ENCODE measurements around the gene DCLK2.
A peak's percentile ranks its signal among the peaks of the same experiment; 100 is the strongest.

DCLK2 gene

GRCh38 chr4:150209140-150209829, 131.0 kb downstream of the DCLK2 start:
- no peak overlapping the region for H3K9ac ChIP-seq (ENCODE audit: low read length)

GRCh38 chr4:150211016-150211415, 132.8 kb downstream of the DCLK2 start:
- H3K79me2 ChIP-seq (ENCODE audit: low read length), result no peaks in the 10 kb centered on the region
- no peak overlapping the region for H3K9ac ChIP-seq (ENCODE audit: low read length)
- H3K27me3 ChIP-seq (ENCODE audit: low read depth, low read length), result no peaks in the 10 kb centered on the region
- H2AFZ ChIP-seq (ENCODE audit: low read depth, low read length), result no peak overlapping the region
- H3K27ac ChIP-seq (ENCODE audit: low read length), result no peak overlapping the region
- TF ChIP-seq CTCF (IDR thresholded peaks at IDR 0.05; ENCODE audit: low read depth, low read length) (no peak), EZH2phosphoT487 (IDR thresholded peaks at IDR 0.05; ENCODE audit: low read depth) (no peak)
- H3K9me3 ChIP-seq (ENCODE audit: insufficient read depth, low read length), result no peaks in the 10 kb centered on the region
- no peak overlapping the region for H3K4me2 ChIP-seq (ENCODE audit: low read length)
- H3K4me3 ChIP-seq (ENCODE audit: low read length), result no peak overlapping the region
- no peaks in the 10 kb centered on the region for H3K36me3 ChIP-seq (replicated peaks; ENCODE audit: low read depth, low read length)
- H3K4me1 ChIP-seq (ENCODE audit: low read length), result peaks cover 12% of the 10 kb centered on the region
- no peaks in the 10 kb centered on the region for H4K20me1 ChIP-seq (ENCODE audit: insufficient read depth, low read length)

More at GRCh38 chr4:150209140-150209829, 131.0 kb downstream of the DCLK2 start:
- Histone ChIP-seq H3K36me3 (replicated peaks; ENCODE audit: low read depth, low read length) (no peaks in the 10 kb centered on the region), H3K4me2 (ENCODE audit: low read length) (no peak overlapping the region), H4K20me1 (ENCODE audit: insufficient read depth, low read length) (no peaks in the 10 kb centered on the region), H3K79me2 (ENCODE audit: low read length) (no peaks in the 10 kb centered on the region), H3K4me3 (ENCODE audit: low read length) (no peak overlapping the region), H3K27me3 (ENCODE audit: low read depth, low read length) (no peaks in the 10 kb centered on the region), H3K27ac (ENCODE audit: low read length) (no peak overlapping the region), H3K9me3 (ENCODE audit: insufficient read depth, low read length) (no peaks in the 10 kb centered on the region), H2AFZ (ENCODE audit: low read depth, low read length) (no peak overlapping the region), H3K4me1 (ENCODE audit: low read length) (peaks cover 16% of the 10 kb centered on the region)
- TF ChIP-seq CTCF (IDR thresholded peaks at IDR 0.05; ENCODE audit: low read depth, low read length), result peak; percentile 96
- TF ChIP-seq EZH2phosphoT487 (IDR thresholded peaks at IDR 0.05; ENCODE audit: low read depth), result no peak

GRCh38 chr4:150211799-150212445, 133.7 kb downstream of the DCLK2 start:
- Histone ChIP-seq H3K4me2 (ENCODE audit: low read length) (no peak overlapping the region), H3K27me3 (ENCODE audit: low read depth, low read length) (no peaks in the 10 kb centered on the region), H3K9ac (ENCODE audit: low read length) (no peak overlapping the region), H3K79me2 (ENCODE audit: low read length) (no peaks in the 10 kb centered on the region), H3K4me1 (ENCODE audit: low read length) (peaks cover 12% of the 10 kb centered on the region), H3K36me3 (replicated peaks; ENCODE audit: low read depth, low read length) (no peaks in the 10 kb centered on the region), H2AFZ (ENCODE audit: low read depth, low read length) (no peak overlapping the region), H3K9me3 (ENCODE audit: insufficient read depth, low read length) (no peaks in the 10 kb centered on the region), H3K4me3 (ENCODE audit: low read length) (no peak overlapping the region), H3K27ac (ENCODE audit: low read length) (no peak overlapping the region), H4K20me1 (ENCODE audit: insufficient read depth, low read length) (no peaks in the 10 kb centered on the region)
- TF ChIP-seq EZH2phosphoT487 (IDR thresholded peaks at IDR 0.05; ENCODE audit: low read depth) (no peak), CTCF (IDR thresholded peaks at IDR 0.05; ENCODE audit: low read depth, low read length) (no peak)

GRCh38 chr4:150212485-150212884, 134.2 kb downstream of the DCLK2 start:
- no peaks in the 10 kb centered on the region for H3K36me3 ChIP-seq (replicated peaks; ENCODE audit: low read depth, low read length)
- H3K4me1 ChIP-seq (ENCODE audit: low read length), result peaks cover 12% of the 10 kb centered on the region
- H3K27ac ChIP-seq (ENCODE audit: low read length), result no peak overlapping the region
- H3K4me2 ChIP-seq (ENCODE audit: low read length), result peak overlapping the region; percentile 23; the same call in 1 of the 2 replicates
- H2AFZ ChIP-seq (ENCODE audit: low read depth, low read length), result no peak overlapping the region
- H3K79me2 ChIP-seq (ENCODE audit: low read length), result no peaks in the 10 kb centered on the region
- no peaks in the 10 kb centered on the region for H3K9me3 ChIP-seq (ENCODE audit: insufficient read depth, low read length)
- no peaks in the 10 kb centered on the region for H4K20me1 ChIP-seq (ENCODE audit: insufficient read depth, low read length)
- no peaks in the 10 kb centered on the region for H3K27me3 ChIP-seq (ENCODE audit: low read depth, low read length)
- no peak overlapping the region for H3K9ac ChIP-seq (ENCODE audit: low read length)
- no peak for TF ChIP-seq CTCF (IDR thresholded peaks at IDR 0.05; ENCODE audit: low read depth, low read length)
- no peak for TF ChIP-seq EZH2phosphoT487 (IDR thresholded peaks at IDR 0.05; ENCODE audit: low read depth)
- H3K4me3 ChIP-seq (ENCODE audit: low read length), result no peak overlapping the region

Measured in OCI-LY3 (cell line).